Adrenal gland (tissue), 5 donors: ENCODE data around the gene SLC9A9.

Source experiments
- CTCF ChIP-seq, 6 experiments: fragments of 450-650 bp in 4 of 6; fragments of 200-600 bp in 2 of 6; sonication (generic) in 1 of 6; IDR thresholded peaks; 1 replicate in 5 of 6; 2 replicates in 1 of 6; pipeline versions ENCODE4 v1.5.1 to v1.8.0; 2016 to 2021; ENCODE audit warnings: antibody characterized with exemption in 6 of 6, mild to moderate bottlenecking in 2 of 6, moderate library complexity in 1 of 6
- POLR2A ChIP-seq, 2 donors: fragments of 450-650 bp; IDR thresholded peaks; one replicate each; pipeline ENCODE4 v1.6.1; 2017; ENCODE audit warnings: antibody characterized with exemption in 2 of 2, mild to moderate bottlenecking in 2 of 2, moderate library complexity in 1 of 2
- donor health status: DM: no; HTN: no; CAD: no.

- TF ChIP-seq CTCF (IDR thresholded peaks at IDR 0.05), result no peak
- no peak for TF ChIP-seq POLR2A (IDR thresholded peaks at IDR 0.05)
Observed at GRCh38 chr3:143835312-143835711, 13.0 kb downstream of the SLC9A9 start.
